ENCODE data around the gene EXTL1. TPM values are rescaled to one million over a fixed set of nuclear protein-coding genes. Genes with fewer than 3 reads are reported as not detected.
A peak's percentile ranks its signal among the peaks of the same experiment; 100 is the strongest.

EXTL1 gene
- total RNA-seq, 1 donor from 2014 or later = 0.74 TPM

DNA sequence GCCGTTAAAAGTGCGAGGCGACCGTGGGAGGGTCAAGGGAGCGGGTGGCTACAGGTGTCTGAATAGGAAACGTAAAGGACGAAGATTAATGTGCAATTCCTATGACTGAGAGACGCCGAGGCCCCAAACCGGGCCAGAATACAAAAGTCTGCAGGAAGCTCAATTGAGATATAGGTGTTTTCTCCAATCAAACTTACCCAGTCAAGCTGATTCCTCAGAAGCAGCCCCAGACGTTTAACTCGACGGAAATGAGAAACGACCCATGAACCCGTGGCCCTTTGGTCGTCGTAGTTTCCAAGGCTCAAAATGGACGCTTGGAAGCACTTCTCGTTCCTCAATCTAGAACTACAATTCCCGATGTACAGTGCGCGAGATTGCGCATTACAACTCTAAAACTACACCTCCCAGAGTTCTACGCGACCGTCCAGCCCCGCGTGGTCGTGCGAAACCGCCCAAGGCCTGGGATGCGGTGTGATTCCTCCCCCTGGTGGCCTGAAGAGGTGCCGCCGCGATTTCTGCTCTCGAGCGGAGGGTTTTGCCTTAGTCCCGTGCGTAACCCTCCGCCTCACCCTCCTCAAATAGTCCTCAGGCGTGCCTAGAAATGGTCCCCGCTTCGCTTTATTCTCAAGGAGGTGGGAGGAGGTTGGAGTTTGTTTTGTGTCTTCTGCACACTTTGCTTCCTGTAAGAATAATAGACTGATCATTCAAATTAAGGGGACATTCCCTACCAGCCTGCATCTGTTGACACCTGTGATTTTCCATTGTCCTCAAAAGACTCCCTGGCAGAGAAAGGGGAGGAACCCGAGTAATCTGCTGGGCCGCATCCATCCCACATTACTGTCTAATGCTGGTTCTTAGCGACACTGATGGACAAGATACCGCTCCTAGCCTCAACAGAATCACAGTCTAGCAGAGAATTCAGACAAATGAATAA is 23.5 kb upstream of the EXTL1 start, which contains the start of gene PAFAH2:
Gene PAFAH2, minus strand, starts transcription at position 236 of the 934 bp plus-strand sequence. CDS start 7,247 bp downstream, outside the sequence.
- intact Hi-C loops (cut with DNase I) = loop anchor here (2.0 to 5.0 kb wide), 2 partner anchors 91 to 103 kb away; partner anchors contain the start of gene STMN1
- peaks cover 20% of the 10 kb centered on the region for H3K4me1 ChIP-seq
- H3K4me3 ChIP-seq = peak within 1 kb of the TSS; percentile 62 to 76
- H3K36me3 ChIP-seq = no peaks in the 10 kb centered on the region
- peak; percentile 98 for DNase-seq (ENCODE audit: extremely low spot score in 2 of 2)
- TF ChIP-seq POLR2A (IDR thresholded peaks at IDR 0.05) (no peak), POLR2AphosphoS5 (IDR thresholded peaks at IDR 0.05; ENCODE audit: insufficient read depth in 1 of 2, low read depth in 1 of 2) (peak; percentile 89 to 99)
- TF ChIP-seq, protein P1, sequence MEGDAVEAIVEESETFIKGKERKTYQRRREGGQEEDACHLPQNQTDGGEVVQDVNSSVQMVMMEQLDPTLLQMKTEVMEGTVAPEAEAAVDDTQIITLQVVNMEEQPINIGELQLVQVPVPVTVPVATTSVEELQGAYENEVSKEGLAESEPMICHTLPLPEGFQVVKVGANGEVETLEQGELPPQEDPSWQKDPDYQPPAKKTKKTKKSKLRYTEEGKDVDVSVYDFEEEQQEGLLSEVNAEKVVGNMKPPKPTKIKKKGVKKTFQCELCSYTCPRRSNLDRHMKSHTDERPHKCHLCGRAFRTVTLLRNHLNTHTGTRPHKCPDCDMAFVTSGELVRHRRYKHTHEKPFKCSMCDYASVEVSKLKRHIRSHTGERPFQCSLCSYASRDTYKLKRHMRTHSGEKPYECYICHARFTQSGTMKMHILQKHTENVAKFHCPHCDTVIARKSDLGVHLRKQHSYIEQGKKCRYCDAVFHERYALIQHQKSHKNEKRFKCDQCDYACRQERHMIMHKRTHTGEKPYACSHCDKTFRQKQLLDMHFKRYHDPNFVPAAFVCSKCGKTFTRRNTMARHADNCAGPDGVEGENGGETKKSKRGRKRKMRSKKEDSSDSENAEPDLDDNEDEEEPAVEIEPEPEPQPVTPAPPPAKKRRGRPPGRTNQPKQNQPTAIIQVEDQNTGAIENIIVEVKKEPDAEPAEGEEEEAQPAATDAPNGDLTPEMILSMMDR (IDR thresholded peaks at IDR 0.05) = peak; percentile 93 to 100 (median 99)
- no peaks in the 10 kb centered on the region for H3K27me3 ChIP-seq
- H3K27ac ChIP-seq = peak within 1 kb of the TSS; percentile 84
- H3K9me3 ChIP-seq = no peaks in the 10 kb centered on the region

DNA sequence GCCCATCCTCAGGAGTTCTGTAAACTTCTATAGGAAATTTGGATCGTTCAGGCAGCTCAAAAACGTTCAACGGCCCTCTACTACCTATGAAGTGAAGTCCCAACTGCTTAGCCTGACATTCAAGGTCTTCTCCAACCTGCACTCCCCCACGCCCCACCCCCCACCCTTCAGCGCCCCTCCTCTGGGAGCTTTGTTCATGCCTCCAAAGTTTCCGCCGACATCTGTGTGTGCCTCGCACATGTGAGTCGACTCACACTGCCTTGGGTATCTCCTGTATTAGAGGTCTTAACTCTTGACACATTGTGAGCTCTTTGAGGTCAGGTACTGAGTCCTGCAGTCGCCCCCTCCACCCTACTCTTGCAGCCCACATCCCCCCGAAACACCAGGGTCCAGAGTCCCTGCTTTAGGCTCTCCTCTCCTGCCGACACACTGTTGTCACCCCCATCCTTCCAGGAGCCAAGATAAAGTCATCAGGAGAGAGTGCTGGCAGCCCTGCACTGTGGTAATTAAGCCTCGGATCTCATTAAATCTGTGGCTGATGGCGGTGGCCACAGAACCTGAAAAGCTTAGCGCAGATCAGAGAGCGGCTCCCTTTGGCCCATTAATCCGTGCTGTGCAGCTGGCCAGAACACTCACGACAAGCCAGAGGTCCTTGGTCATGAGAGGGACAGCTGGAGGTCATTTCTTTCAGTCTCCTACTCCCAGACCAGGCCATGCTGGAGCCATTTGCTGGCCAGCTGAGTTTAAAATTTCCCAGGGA is 22.4 kb upstream of the EXTL1 start:
- Histone ChIP-seq H3K27ac (peak overlapping the region; percentile 42), H3K4me1 (peaks cover 20% of the 10 kb centered on the region), H3K36me3 (no peaks in the 10 kb centered on the region), H3K4me3 (no peak overlapping the region), H3K9me3 (no peaks in the 10 kb centered on the region), H3K27me3 (no peaks in the 10 kb centered on the region)
- DNase-seq (ENCODE audit: extremely low spot score in 2 of 2) = no peak
- intact Hi-C loops (cut with DNase I) = loop anchor here (2.0 to 5.0 kb wide), 2 partner anchors 92 to 104 kb away; partner anchors contain the start of gene STMN1
- TF ChIP-seq POLR2A (IDR thresholded peaks at IDR 0.05) = no peak

DNA sequence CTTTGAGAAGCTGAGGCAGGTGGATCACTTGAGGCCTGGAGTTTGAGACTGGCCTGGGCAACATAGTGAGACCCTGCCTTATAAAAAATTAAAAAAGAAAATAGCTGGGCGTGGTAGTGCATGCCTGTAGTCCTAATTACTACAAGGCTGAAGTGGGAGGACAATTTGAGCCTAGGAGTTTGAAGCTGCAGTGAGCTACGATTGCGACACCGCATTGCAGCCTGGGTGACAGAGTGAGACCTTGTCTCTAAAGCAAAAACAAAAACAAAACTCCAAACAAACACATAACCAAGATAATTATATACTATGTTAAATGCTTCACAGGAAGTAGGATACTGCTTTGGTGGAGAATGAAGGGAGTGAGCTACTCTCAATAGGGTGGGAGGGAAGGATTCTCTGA is 18.3 kb upstream of the EXTL1 start:
- no peak for DNase-seq (ENCODE audit: extremely low spot score in 2 of 2)
- Histone ChIP-seq H3K4me3 (no peak overlapping the region), H3K9me3 (no peaks in the 10 kb centered on the region), H3K4me1 (peaks cover 12% of the 10 kb centered on the region), H3K27ac (no peak overlapping the region), H3K27me3 (no peaks in the 10 kb centered on the region), H3K36me3 (no peaks in the 10 kb centered on the region)
- no peak for TF ChIP-seq POLR2AphosphoS5 (IDR thresholded peaks at IDR 0.05; ENCODE audit: insufficient read depth in 1 of 2, low read depth in 1 of 2)
- TF ChIP-seq POLR2A (IDR thresholded peaks at IDR 0.05) = no peak
- TF ChIP-seq, protein P1 (IDR thresholded peaks at IDR 0.05) = no peak
- intact Hi-C loops (cut with DNase I) = no loop called here

DNA sequence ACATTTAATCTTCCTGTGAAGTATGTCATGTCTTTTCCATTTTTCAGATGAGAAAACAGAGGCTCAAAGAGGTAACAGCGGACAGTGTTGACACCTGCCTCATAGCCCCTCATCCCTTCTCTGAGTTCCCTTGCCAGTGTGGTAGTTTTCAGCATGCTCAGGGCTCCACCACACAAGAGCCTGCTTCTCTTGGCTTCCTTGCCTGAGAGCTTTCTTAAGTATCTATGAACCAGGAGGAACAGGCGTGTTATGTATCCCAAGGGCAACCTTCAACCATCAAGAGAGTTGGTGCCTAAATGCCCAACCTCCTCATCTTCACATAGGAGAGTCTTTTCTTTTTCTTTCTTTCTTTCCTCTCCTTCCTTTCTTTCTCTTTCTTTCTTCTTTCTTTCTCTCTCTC is 17.8 kb upstream of the EXTL1 start:
- H3K27ac ChIP-seq = no peak overlapping the region
- intact Hi-C loops (cut with DNase I) = no loop called here
- TF ChIP-seq POLR2A (IDR thresholded peaks at IDR 0.05) (no peak), POLR2AphosphoS5 (IDR thresholded peaks at IDR 0.05; ENCODE audit: insufficient read depth in 1 of 2, low read depth in 1 of 2) (no peak)
- TF ChIP-seq, protein P1 (IDR thresholded peaks at IDR 0.05) = no peak

DNA sequence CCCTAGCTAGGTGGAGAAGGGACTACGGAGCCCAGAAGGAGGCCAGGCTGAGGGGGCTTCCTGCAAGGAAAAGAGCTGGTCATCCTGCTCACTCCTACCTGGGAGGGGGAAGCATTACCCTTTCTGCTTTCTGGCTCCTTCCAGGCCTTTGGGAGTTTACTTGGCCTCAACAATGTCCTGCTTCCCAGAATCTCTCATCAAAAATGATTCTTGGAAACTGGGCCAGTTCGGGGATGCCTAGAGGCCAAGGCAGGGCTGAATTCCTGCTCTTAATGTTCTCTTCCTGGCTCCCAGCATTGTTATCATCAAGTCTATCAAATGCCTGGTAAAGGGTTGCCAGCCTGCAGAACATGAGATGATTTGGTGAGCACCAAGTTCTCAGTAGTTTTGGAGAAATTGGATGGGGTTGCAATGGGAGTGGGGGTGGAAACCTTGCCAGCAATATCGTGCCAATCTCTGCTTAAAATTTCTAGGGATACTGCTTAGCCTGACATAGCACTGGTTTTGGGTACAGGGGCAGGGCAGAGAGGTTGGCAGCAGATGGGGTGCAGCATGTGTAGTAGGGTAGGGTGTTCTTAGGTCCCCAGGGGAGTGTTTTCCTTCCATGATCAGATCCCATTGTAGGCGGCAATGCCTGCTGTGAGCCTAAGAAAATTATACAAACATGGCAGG is 16.0 kb upstream of the EXTL1 start:
- no peaks in the 10 kb centered on the region for H3K36me3 ChIP-seq
- intact Hi-C loops (cut with DNase I) = no loop called here
- H3K27ac ChIP-seq = no peak overlapping the region

More for the DNA sequence above, 17.8 kb upstream of the EXTL1 start:
- Histone ChIP-seq H3K36me3 (no peaks in the 10 kb centered on the region), H3K4me3 (no peak overlapping the region), H3K9me3 (no peaks in the 10 kb centered on the region), H3K27me3 (no peaks in the 10 kb centered on the region), H3K4me1 (peaks cover 8% of the 10 kb centered on the region)
- no peak for DNase-seq (ENCODE audit: extremely low spot score in 2 of 2)

More for the DNA sequence above, 16.0 kb upstream of the EXTL1 start:
- H3K4me3 ChIP-seq = no peak overlapping the region
- H3K27me3 ChIP-seq = no peaks in the 10 kb centered on the region
- TF ChIP-seq, protein P1 (IDR thresholded peaks at IDR 0.05) = no peak
- no peak for TF ChIP-seq POLR2A (IDR thresholded peaks at IDR 0.05)
- no peak for TF ChIP-seq POLR2AphosphoS5 (IDR thresholded peaks at IDR 0.05; ENCODE audit: insufficient read depth in 1 of 2, low read depth in 1 of 2)
- DNase-seq (ENCODE audit: extremely low spot score in 2 of 2) = no peak
- no peaks in the 10 kb centered on the region for H3K9me3 ChIP-seq
- H3K4me1 ChIP-seq = peaks cover 8% of the 10 kb centered on the region

All from vagina (tissue), 2 donors.